OCI-LY7 (cell line): ENCODE data around the gene SLC8A1. TPM values are rescaled to one million over a fixed set of nuclear protein-coding genes. Genes with fewer than 3 reads are reported as not detected.

Experiments
- BruUV-seq: library from RNA; stranded (reverse); fragments of 400-500 nt; replicated peaks from 2 replicates; lab custom pipeline; 2021; lab: Mats Ljungman, UMichigan
- CTCF ChIA-PET: fragments of 300-600 bp; sonication (Branson Sonifier 250); formaldehyde crosslinking; loops from one replicate; lab custom pipeline; 2022; ENCODE audit warnings: antibody characterized with exemption; ENCODE audit not compliant: unreplicated experiment; lab: Charles Lee
- POLR2A ChIA-PET: fragments of 300-600 bp; sonication (Branson Sonifier 250); formaldehyde crosslinking; loops from one replicate; lab custom pipeline; 2022; ENCODE audit warnings: antibody characterized with exemption; lab: Charles Lee
- DNase-seq: peaks from one replicate; pipeline ENCODE4 v3.0.0-alpha.2; 2015; ENCODE audit warnings: low spot score
- H2AFZ ChIP-seq: fragments of 200-600 bp; sonication (generic), shearing (Covaris generic); 2 replicates; pipeline ENCODE4 v1.6.1; 2014; ENCODE audit warnings: mild to moderate bottlenecking, antibody characterized with exemption, low read length, moderate library complexity
- H3K27ac ChIP-seq: fragments of 200-600 bp; sonication (generic); 2 replicates; pipeline ENCODE4 v1.5.1; 2014; ENCODE audit warnings: mixed run types, low read depth, mild to moderate bottlenecking, moderate library complexity, low read length, inconsistent platforms; ENCODE audit not compliant: poor library complexity, severe bottlenecking
- H3K36me3 ChIP-seq: fragments of 200-600 bp; sonication (generic); 2 replicates; pipeline ENCODE4 v1.6.1; 2014; ENCODE audit warnings: mild to moderate bottlenecking, antibody characterized with exemption, low read length, moderate library complexity, mixed read lengths; ENCODE audit not compliant: insufficient read depth
- H3K4me1 ChIP-seq: fragments of 200-600 bp; sonication (generic); 2 replicates; pipeline ENCODE4 v1.5.1; 2014; ENCODE audit warnings: mild to moderate bottlenecking, low read length; ENCODE audit not compliant: insufficient read depth, poor library complexity, severe bottlenecking
- H3K4me2 ChIP-seq: fragments of 200-600 bp; sonication (generic); 2 replicates; pipeline ENCODE4 v1.6.1; 2014; ENCODE audit warnings: mild to moderate bottlenecking, low read length
- H3K4me3 ChIP-seq: fragments of 200-600 bp; sonication (generic); 2 replicates; pipeline ENCODE4 v1.5.1; 2014; ENCODE audit warnings: mild to moderate bottlenecking, low read depth, low read length; ENCODE audit not compliant: poor library complexity, severe bottlenecking
- H3K79me2 ChIP-seq: fragments of 200-600 bp; sonication (generic); 2 replicates; pipeline ENCODE4 v1.6.1; 2016; ENCODE audit warnings: low read depth, mild to moderate bottlenecking, low read length, moderate library complexity, mixed read lengths; ENCODE audit not compliant: insufficient read depth
- H3K9me2 ChIP-seq: fragments of 200-600 bp; sonication (generic); 2 replicates; pipeline ENCODE4 v1.6.1; 2016; ENCODE audit warnings: mild to moderate bottlenecking, low read length, mixed read lengths; ENCODE audit not compliant: insufficient read depth
- H3K9me3 ChIP-seq: fragments of 200-600 bp; sonication (generic); 2 replicates; pipeline ENCODE4 v1.6.1; 2014; ENCODE audit warnings: mild to moderate bottlenecking, mixed run types, low read length, mixed read lengths
- H4K20me1 ChIP-seq: fragments of 200-600 bp; sonication (generic); 2 replicates; pipeline ENCODE4 v1.6.1; 2014; ENCODE audit warnings: mild to moderate bottlenecking, antibody characterized with exemption, low read length, moderate library complexity, mixed read lengths; ENCODE audit not compliant: insufficient read depth
- CTCF ChIP-seq: fragments of 200-600 bp; sonication (generic); conservative IDR thresholded peaks from 2 replicates; pipeline ENCODE4 v1.5.1; 2014; ENCODE audit warnings: mild to moderate bottlenecking, antibody characterized with exemption, low read length, moderate library complexity, mixed read lengths
- EZH2phosphoT487 ChIP-seq: fragments of 200-600 bp; sonication (generic); IDR thresholded peaks from 2 replicates; pipeline ENCODE4 v1.6.1; 2018; ENCODE audit warnings: low read depth, borderline replicate concordance, mild to moderate bottlenecking, mixed run types, antibody characterized with exemption, low read length, moderate library complexity, mixed read lengths
- intact Hi-C: fragments of 100-400 bp; cut with micrococcal nuclease; formaldehyde crosslinking; loops from one replicate; pipeline ENCODE4 v1.10.0; 2022; ENCODE audit not compliant: unreplicated experiment
- total RNA-seq, 2 experiments: library from RNA; depleted of rRNA in 1 of 2; stranded (reverse); fragments of >200 nt in 1 of 2; shearing (Covaris generic) in 1 of 2; gene quantifications; 2 replicates each; pipeline ENCODE4 v1.2.3, GENCODE V29; 2014 to 2022

The SLC8A1 gene
- total RNA-seq, 2 experiments from 2014 or later = 3.6 to 7.3 TPM

GRCh38 chr2:40251137-40251536 is 200.8 kb downstream of the SLC8A1 start:
- TF ChIP-seq EZH2phosphoT487 (no peak), CTCF (no peak)
- Histone ChIP-seq H4K20me1 (no peaks in the 10 kb centered on the region), H3K79me2 (no peaks in the 10 kb centered on the region), H3K4me1 (peaks cover 5% of the 10 kb centered on the region), H3K9me3 (no peaks in the 10 kb centered on the region), H2AFZ (no peak overlapping the region), H3K27ac (no peak overlapping the region), H3K9me2 (no peaks in the 10 kb centered on the region), H3K4me2 (no peak overlapping the region), H3K36me3 (no peaks in the 10 kb centered on the region), H3K4me3 (no peak overlapping the region)
- no TSS peak for BruUV-seq
- no peak for DNase-seq
- ChIA-PET CTCF (no interaction called here), POLR2A (no interaction called here)
- intact Hi-C loops = no loop called here

GRCh38 chr2:40249577-40249976 is 202.3 kb downstream of the SLC8A1 start:
- H3K4me2 ChIP-seq = no peak overlapping the region
- H3K27ac ChIP-seq = no peak overlapping the region
- no peaks in the 10 kb centered on the region for H4K20me1 ChIP-seq
- intact Hi-C loops = no loop called here
- H3K9me2 ChIP-seq = no peaks in the 10 kb centered on the region
- no peak overlapping the region for H3K4me3 ChIP-seq
- CTCF ChIA-PET = no interaction called here
- H3K79me2 ChIP-seq = no peaks in the 10 kb centered on the region
- no peak for DNase-seq
- no peaks in the 10 kb centered on the region for H3K36me3 ChIP-seq
- TF ChIP-seq CTCF (no peak), EZH2phosphoT487 (no peak)
- 0 out of 2 replicates have a peak overlapping the region, but pooled peaks have one; percentile 48 for H2AFZ ChIP-seq
- no peaks in the 10 kb centered on the region for H3K9me3 ChIP-seq
- BruUV-seq = no TSS peak
- H3K4me1 ChIP-seq = peaks cover 21% of the 10 kb centered on the region
- POLR2A ChIA-PET = interaction anchor here (0.5 to 1.1 kb wide), 3 partner anchors 38 to 185 kb away, joined by 3 to 8 read pairs (median 3); no protein-coding TSS in a partner anchor

GRCh38 chr2:40248294-40248693 is 203.6 kb downstream of the SLC8A1 start:
- peaks cover 30% of the 10 kb centered on the region for H3K4me1 ChIP-seq
- no peak overlapping the region for H3K27ac ChIP-seq
- H3K4me2 ChIP-seq = no peak overlapping the region
- ChIA-PET POLR2A (no interaction called here), CTCF (no interaction called here)
- H2AFZ ChIP-seq = peak overlapping the region; percentile 48
- no peaks in the 10 kb centered on the region for H4K20me1 ChIP-seq
- H3K9me3 ChIP-seq = no peaks in the 10 kb centered on the region
- no peak for TF ChIP-seq CTCF
- no peaks in the 10 kb centered on the region for H3K9me2 ChIP-seq
- H3K4me3 ChIP-seq = no peak overlapping the region
- intact Hi-C loops = no loop called here
- DNase-seq = no peak
- no peaks in the 10 kb centered on the region for H3K36me3 ChIP-seq
- no TSS peak for BruUV-seq
- no peaks in the 10 kb centered on the region for H3K79me2 ChIP-seq
